Caco-2 (cell line): ENCODE measurements around the gene SMS. TPM values are rescaled to one million over a fixed set of nuclear protein-coding genes. Genes with fewer than 3 reads are reported as not detected.

Experiments
- BruUV-seq: library from RNA; stranded (reverse); fragments of 400-500 nt; replicated peaks from 2 replicates; lab custom pipeline; 2021; lab: Mats Ljungman, UMichigan
- CTCF ChIA-PET: fragments of 300-600 bp; sonication (Branson Sonifier 250); formaldehyde crosslinking; loops from one replicate; lab custom pipeline; 2022; ENCODE audit warnings: antibody characterized with exemption; lab: Charles Lee
- POLR2A ChIA-PET: fragments of 300-600 bp; sonication (Branson Sonifier 250); formaldehyde crosslinking; loops from one replicate; lab custom pipeline; 2022; ENCODE audit warnings: antibody characterized with exemption; lab: Charles Lee
- DNase-seq, 2 experiments: peaks; one replicate each; pipeline versions ENCODE4 v3.0.0 to v3.0.0-alpha.2; 2020 to 2022
- H3K27me3 ChIP-seq: replicated peaks from 2 replicates; pipeline ENCODE4 v1.6.0; 2011; ENCODE audit warnings: low read length; ENCODE audit not compliant: control insufficient read depth, insufficient read depth
- H3K36me3 ChIP-seq: 2 replicates; pipeline ENCODE4 v1.5.1; 2011; ENCODE audit warnings: low read length; ENCODE audit not compliant: control insufficient read depth, insufficient read depth
- H3K4me1 ChIP-seq: fragments of 250-450 bp; sonication (Bioruptor Pico); 2 replicates; pipeline ENCODE4 v1.5.1; 2020; ENCODE audit warnings: mild to moderate bottlenecking
- H3K4me3 ChIP-seq: 2 replicates; pipeline ENCODE4 v1.5.1; 2011; ENCODE audit warnings: low read depth, mild to moderate bottlenecking, control low read depth, low read length
- H3K9me3 ChIP-seq: fragments of 250-450 bp; sonication (Bioruptor Pico); 2 replicates; pipeline ENCODE4 v1.5.1; 2020; ENCODE audit warnings: mild to moderate bottlenecking, moderate library complexity
- H3K27ac Mint-ChIP-seq: one replicate; pipeline ENCODE4 v1.8.0; 2022; ENCODE audit warnings: mixed read lengths; ENCODE audit not compliant: unreplicated experiment
- H3K27me3 Mint-ChIP-seq: one replicate; pipeline ENCODE4 v1.8.0; 2022; ENCODE audit warnings: mixed read lengths; ENCODE audit not compliant: insufficient read depth, unreplicated experiment
- H3K36me3 Mint-ChIP-seq: one replicate; pipeline ENCODE4 v1.8.0; 2022; ENCODE audit warnings: mild to moderate bottlenecking, mixed read lengths; ENCODE audit not compliant: insufficient read depth, unreplicated experiment
- H3K4me1 Mint-ChIP-seq: one replicate; pipeline ENCODE4 v1.8.0; 2022; ENCODE audit warnings: low read depth, mixed read lengths; ENCODE audit not compliant: unreplicated experiment
- H3K4me3 Mint-ChIP-seq: one replicate; pipeline ENCODE4 v1.8.0; 2022; ENCODE audit warnings: mild to moderate bottlenecking, moderate library complexity, mixed read lengths; ENCODE audit not compliant: unreplicated experiment
- H3K9me3 Mint-ChIP-seq: one replicate; pipeline ENCODE4 v1.8.0; 2022; ENCODE audit warnings: mixed read lengths; ENCODE audit not compliant: unreplicated experiment
- intact Hi-C: fragments of 100-400 bp; cut with micrococcal nuclease; formaldehyde crosslinking; loops from one replicate; pipeline ENCODE4 v1.10.0; 2022; ENCODE audit not compliant: unreplicated experiment
- total RNA-seq: library from RNA; stranded (reverse); gene quantifications from 2 replicates; pipeline ENCODE4 v1.2.3, GENCODE V29; 2022
- TF ChIP-seq, protein P1 (sequence below), 2 experiments: fragments of 200-600 bp in 1 of 2; IDR thresholded peaks; 1 replicate in 1 of 2; 2 replicates in 1 of 2; pipeline versions ENCODE4 v1.5.1 to v1.8.0; 2011 to 2022; ENCODE audit warnings: antibody characterized with exemption in 1 of 2, control low read depth in 1 of 2, inconsistent platforms in 1 of 2, low read depth in 1 of 2, low read length in 1 of 2, mild to moderate bottlenecking in 1 of 2, moderate library complexity in 1 of 2; ENCODE audit not compliant: insufficient read depth in 1 of 2, severe bottlenecking in 1 of 2, unreplicated experiment in 1 of 2

SMS gene
- total RNA-seq, 1 experiment from 2014 or later, result 158 TPM

- TF ChIP-seq, protein P1, sequence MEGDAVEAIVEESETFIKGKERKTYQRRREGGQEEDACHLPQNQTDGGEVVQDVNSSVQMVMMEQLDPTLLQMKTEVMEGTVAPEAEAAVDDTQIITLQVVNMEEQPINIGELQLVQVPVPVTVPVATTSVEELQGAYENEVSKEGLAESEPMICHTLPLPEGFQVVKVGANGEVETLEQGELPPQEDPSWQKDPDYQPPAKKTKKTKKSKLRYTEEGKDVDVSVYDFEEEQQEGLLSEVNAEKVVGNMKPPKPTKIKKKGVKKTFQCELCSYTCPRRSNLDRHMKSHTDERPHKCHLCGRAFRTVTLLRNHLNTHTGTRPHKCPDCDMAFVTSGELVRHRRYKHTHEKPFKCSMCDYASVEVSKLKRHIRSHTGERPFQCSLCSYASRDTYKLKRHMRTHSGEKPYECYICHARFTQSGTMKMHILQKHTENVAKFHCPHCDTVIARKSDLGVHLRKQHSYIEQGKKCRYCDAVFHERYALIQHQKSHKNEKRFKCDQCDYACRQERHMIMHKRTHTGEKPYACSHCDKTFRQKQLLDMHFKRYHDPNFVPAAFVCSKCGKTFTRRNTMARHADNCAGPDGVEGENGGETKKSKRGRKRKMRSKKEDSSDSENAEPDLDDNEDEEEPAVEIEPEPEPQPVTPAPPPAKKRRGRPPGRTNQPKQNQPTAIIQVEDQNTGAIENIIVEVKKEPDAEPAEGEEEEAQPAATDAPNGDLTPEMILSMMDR (IDR thresholded peaks at IDR 0.05; ENCODE audit: insufficient read depth in 1 of 2, low read depth in 1 of 2, low read length in 1 of 2, severe bottlenecking in 1 of 2, unreplicated experiment in 1 of 2), result no peak
- Mint-ChIP-seq H3K36me3 (peaks cover 37% of the 10 kb centered on the region), H3K4me1 (no peaks in the 10 kb centered on the region), H3K27ac (no peak overlapping the region), H3K4me3 (no peak overlapping the region), H3K9me3 (no peaks in the 10 kb centered on the region), H3K27me3 (no peaks in the 10 kb centered on the region)
- no peaks in the 10 kb centered on the region for H3K27me3 ChIP-seq
- CTCF ChIA-PET, result no interaction called here
- BruUV-seq, result no TSS peak
- H3K36me3 ChIP-seq, result no peaks in the 10 kb centered on the region
- H3K4me3 ChIP-seq, result no peak overlapping the region
- intact Hi-C loops, result loop anchor here (10.0 kb wide), 1 partner anchor 92 kb away; no protein-coding TSS in a partner anchor
- no peaks in the 10 kb centered on the region for H3K9me3 ChIP-seq
- POLR2A ChIA-PET, result no interaction called here
- H3K4me1 ChIP-seq, result 0 out of 2 replicates have a peak, but pooled peaks cover 6% of the 10 kb centered on the region
- no peak for DNase-seq
These were observed 41.8 kb downstream of the SMS start for GRCh38 chrX:21982311-21982710.

- Histone ChIP-seq H3K9me3 (no peaks in the 10 kb centered on the region), H3K27me3 (no peaks in the 10 kb centered on the region), H3K4me1 (0 out of 2 replicates have a peak, but pooled peaks cover 6% of the 10 kb centered on the region), H3K36me3 (no peaks in the 10 kb centered on the region), H3K4me3 (no peak overlapping the region)
- Mint-ChIP-seq H3K4me3 (no peak overlapping the region), H3K27me3 (no peaks in the 10 kb centered on the region), H3K27ac (no peak overlapping the region), H3K4me1 (no peaks in the 10 kb centered on the region), H3K36me3 (peaks cover 58% of the 10 kb centered on the region), H3K9me3 (no peaks in the 10 kb centered on the region)
- no TSS peak for BruUV-seq
- TF ChIP-seq, protein P1 (IDR thresholded peaks at IDR 0.05; ENCODE audit: insufficient read depth in 1 of 2, low read depth in 1 of 2, low read length in 1 of 2, severe bottlenecking in 1 of 2, unreplicated experiment in 1 of 2), result peak; percentile 64 to 77
- POLR2A ChIA-PET, result no interaction called here
- CTCF ChIA-PET, result interaction anchor here (0.5 to 1.6 kb wide), 14 partner anchors 10 to 763 kb away, joined by 3 to 24 read pairs (median 4); no protein-coding TSS in a partner anchor
- intact Hi-C loops, result loop anchor here (1.0 to 10.0 kb wide), 5 partner anchors 89 to 762 kb away; no protein-coding TSS in a partner anchor
- peak; percentile 62 to 64 for DNase-seq
These were observed 44.8 kb downstream of the SMS start for GRCh38 chrX:21985332-21985777.

GRCh38 chrX:21986596-21986995 is 46.1 kb downstream of the SMS start:
- CTCF ChIA-PET, result no interaction called here

More at GRCh38 chrX:21986596-21986995, 46.1 kb downstream of the SMS start:
- POLR2A ChIA-PET, result no interaction called here
- H3K36me3 ChIP-seq, result no peaks in the 10 kb centered on the region
- H3K27ac Mint-ChIP-seq, result no peak overlapping the region
- H3K27me3 ChIP-seq, result no peaks in the 10 kb centered on the region
- TF ChIP-seq, protein P1 (IDR thresholded peaks at IDR 0.05; ENCODE audit: insufficient read depth in 1 of 2, low read depth in 1 of 2, low read length in 1 of 2, severe bottlenecking in 1 of 2, unreplicated experiment in 1 of 2), result no peak
- no peaks in the 10 kb centered on the region for H3K9me3 Mint-ChIP-seq
- 0 out of 2 replicates have a peak, but pooled peaks cover 6% of the 10 kb centered on the region for H3K4me1 ChIP-seq
- no peak overlapping the region for H3K4me3 Mint-ChIP-seq
- no peaks in the 10 kb centered on the region for H3K27me3 Mint-ChIP-seq
- H3K4me1 Mint-ChIP-seq, result no peaks in the 10 kb centered on the region
- BruUV-seq, result no TSS peak
- H3K4me3 ChIP-seq, result no peak overlapping the region
- H3K9me3 ChIP-seq, result no peaks in the 10 kb centered on the region
- no peak for DNase-seq
- peaks cover 69% of the 10 kb centered on the region for H3K36me3 Mint-ChIP-seq
- intact Hi-C loops, result loop anchor here (5.0 to 10.0 kb wide), 2 partner anchors 88 to 761 kb away; no protein-coding TSS in a partner anchor
